GM23248 (cell line): Measurements from ENCODE around the gene ADPGK.

Experiments
- EZH2 ChIP-seq: fragments of 200-600 bp; sonication (generic); IDR thresholded peaks from 2 replicates; pipeline ENCODE4 v1.6.1; 2018; ENCODE audit warnings: antibody characterized with exemption, mild to moderate bottlenecking; ENCODE audit not compliant: insufficient read depth, poor library complexity, severe bottlenecking
- EZH2phosphoT487 ChIP-seq: fragments of 200-600 bp; sonication (generic); IDR thresholded peaks from 2 replicates; pipeline ENCODE4 v1.6.1; 2018; ENCODE audit warnings: antibody characterized with exemption, moderate library complexity, mild to moderate bottlenecking, low read depth; ENCODE audit not compliant: insufficient read depth

- TF ChIP-seq EZH2phosphoT487 (no peak), EZH2 (no peak)
These were observed 40.6 kb upstream of the ADPGK start for GRCh38 chr15:72824112-72824511.
